PC-3 (cell line): Measurements from ENCODE around the gene SLAIN1.

Source experiments
- EZH2 ChIP-seq: fragments of 300-600 bp; sonication (generic); IDR thresholded peaks from one replicate; pipeline ENCODE4 v1.6.1; 2017; ENCODE audit warnings: antibody characterized with exemption, mild to moderate bottlenecking, low read length; ENCODE audit not compliant: unreplicated experiment
- EZH2phosphoT487 ChIP-seq: fragments of 300-600 bp; sonication (generic); IDR thresholded peaks from 2 replicates; pipeline ENCODE4 v1.6.1; 2018; ENCODE audit warnings: mild to moderate bottlenecking, antibody characterized with exemption, low read length, borderline replicate concordance
- TF ChIP-seq, protein P1 (sequence below): fragments of 300-600 bp; sonication (generic); conservative IDR thresholded peaks from 2 replicates; pipeline ENCODE4 v1.5.1; 2017; ENCODE audit warnings: antibody characterized with exemption, low read depth, mild to moderate bottlenecking, low read length

DNA sequence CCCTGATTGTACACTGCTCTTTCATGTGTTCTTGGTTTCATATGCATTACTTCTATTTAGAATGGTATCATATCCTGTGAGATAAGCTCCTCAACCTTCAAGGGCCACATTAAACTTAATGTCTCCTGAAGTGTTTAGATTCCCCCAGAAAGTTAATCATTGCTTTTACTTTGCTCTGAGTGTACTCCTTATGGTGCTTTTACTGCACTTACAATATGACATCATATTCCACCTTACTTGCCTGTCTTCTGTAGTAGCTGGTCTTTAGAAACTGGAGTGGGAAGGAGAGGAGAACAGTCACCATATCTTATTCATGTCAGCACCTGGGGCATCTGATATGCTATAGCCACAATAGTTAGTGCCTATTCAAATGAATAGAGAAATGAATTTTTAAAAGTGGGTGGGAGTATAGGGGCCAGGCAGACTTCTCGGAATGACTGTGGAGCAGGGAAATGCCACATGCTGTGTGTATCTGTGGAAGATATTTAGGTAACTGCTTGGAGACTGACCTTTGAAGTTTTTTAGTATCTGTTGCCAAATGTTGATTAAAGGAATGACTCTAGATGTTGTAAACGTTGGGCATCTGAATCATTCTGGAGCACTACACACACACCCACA lies 40.2 kb downstream of the SLAIN1 start:
- TF ChIP-seq, protein P1, sequence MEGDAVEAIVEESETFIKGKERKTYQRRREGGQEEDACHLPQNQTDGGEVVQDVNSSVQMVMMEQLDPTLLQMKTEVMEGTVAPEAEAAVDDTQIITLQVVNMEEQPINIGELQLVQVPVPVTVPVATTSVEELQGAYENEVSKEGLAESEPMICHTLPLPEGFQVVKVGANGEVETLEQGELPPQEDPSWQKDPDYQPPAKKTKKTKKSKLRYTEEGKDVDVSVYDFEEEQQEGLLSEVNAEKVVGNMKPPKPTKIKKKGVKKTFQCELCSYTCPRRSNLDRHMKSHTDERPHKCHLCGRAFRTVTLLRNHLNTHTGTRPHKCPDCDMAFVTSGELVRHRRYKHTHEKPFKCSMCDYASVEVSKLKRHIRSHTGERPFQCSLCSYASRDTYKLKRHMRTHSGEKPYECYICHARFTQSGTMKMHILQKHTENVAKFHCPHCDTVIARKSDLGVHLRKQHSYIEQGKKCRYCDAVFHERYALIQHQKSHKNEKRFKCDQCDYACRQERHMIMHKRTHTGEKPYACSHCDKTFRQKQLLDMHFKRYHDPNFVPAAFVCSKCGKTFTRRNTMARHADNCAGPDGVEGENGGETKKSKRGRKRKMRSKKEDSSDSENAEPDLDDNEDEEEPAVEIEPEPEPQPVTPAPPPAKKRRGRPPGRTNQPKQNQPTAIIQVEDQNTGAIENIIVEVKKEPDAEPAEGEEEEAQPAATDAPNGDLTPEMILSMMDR = no peak
- TF ChIP-seq EZH2 (no peak), EZH2phosphoT487 (no peak)
